ENCODE measurements around the gene SLC6A9.

The SLC6A9 gene

DNA sequence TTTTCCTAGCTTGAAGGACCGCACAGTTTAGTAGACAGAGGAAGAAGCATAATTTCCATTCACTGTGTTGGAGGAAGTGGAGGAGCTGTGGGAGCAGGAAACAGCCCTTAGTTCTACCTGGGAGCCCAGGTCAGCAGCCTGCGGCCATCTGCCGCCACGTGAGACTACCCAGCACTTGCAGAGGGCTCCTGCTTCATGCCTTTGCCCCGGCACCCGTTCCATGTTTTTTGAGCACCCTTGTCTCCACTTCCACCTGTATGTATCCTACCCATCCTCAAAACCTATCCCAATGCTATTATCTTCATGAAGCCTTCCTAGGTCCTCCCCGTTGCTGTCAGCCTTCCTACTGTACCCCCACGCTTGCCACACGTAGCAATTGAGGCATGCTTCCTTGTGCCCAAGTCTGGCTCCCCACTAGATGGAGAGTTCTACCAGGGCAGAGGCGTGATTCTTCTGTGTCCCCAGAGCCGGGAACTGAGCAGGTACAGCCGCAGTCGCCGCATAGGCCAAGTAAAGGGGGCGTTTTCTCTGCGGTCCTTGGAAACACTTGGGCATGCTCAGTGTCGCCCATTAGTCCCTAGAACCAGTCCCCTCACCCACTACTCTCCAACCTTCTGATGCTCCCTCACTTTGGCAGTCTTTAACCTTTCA lies 1.9 kb downstream of the SLC6A9 start:
- Histone ChIP-seq H3K4me3 (ENCODE audit: low read depth, low read length) (peak overlapping the region; percentile 73), H3K4me1 (ENCODE audit: control insufficient read depth, insufficient read depth, low read length) (peaks cover 20% of the 10 kb centered on the region), H3K27me3 (ENCODE audit: control insufficient read depth, insufficient read depth, low read length) (no peaks in the 10 kb centered on the region), H3K27ac (ENCODE audit: low read depth, low read length) (peak overlapping the region; percentile 84), H3K9me3 (ENCODE audit: control insufficient read depth, insufficient read depth, low read length) (no peaks in the 10 kb centered on the region), H3K36me3 (ENCODE audit: control insufficient read depth, insufficient read depth, low read length) (no peaks in the 10 kb centered on the region), H3K9ac (ENCODE audit: low read depth, low read length) (peak overlapping the region; percentile 69; the same call in 1 of the 2 replicates)

DNA sequence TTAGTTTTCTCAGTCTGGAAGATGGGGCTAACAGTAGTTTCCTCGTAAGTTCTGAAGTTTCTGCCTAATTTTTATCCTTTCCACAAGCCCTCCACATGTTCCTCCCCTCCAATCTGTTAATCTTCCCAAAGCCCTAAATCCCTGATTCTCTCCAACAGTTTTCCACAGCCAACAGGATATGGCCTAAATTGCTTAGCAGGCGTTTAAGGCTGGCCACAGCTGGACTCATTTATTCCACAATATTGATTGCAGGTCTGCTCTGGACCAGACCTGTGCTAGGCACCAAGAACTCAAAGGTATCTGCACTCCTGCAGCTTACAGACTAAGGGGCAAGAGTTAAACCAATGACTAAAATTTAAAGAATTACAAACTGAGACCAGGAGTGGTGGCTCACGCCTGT lies 3.9 kb downstream of the SLC6A9 start:
- Histone ChIP-seq H3K27me3 (ENCODE audit: control insufficient read depth, insufficient read depth, low read length) (no peaks in the 10 kb centered on the region), H3K36me3 (ENCODE audit: control insufficient read depth, insufficient read depth, low read length) (peaks cover 15% of the 10 kb centered on the region), H3K4me3 (ENCODE audit: low read depth, low read length) (no peak overlapping the region), H3K4me1 (ENCODE audit: control insufficient read depth, insufficient read depth, low read length) (peaks cover 13% of the 10 kb centered on the region), H3K9me3 (ENCODE audit: control insufficient read depth, insufficient read depth, low read length) (no peaks in the 10 kb centered on the region), H3K9ac (ENCODE audit: low read depth, low read length) (no peak overlapping the region), H3K27ac (ENCODE audit: low read depth, low read length) (no peak overlapping the region)

DNA sequence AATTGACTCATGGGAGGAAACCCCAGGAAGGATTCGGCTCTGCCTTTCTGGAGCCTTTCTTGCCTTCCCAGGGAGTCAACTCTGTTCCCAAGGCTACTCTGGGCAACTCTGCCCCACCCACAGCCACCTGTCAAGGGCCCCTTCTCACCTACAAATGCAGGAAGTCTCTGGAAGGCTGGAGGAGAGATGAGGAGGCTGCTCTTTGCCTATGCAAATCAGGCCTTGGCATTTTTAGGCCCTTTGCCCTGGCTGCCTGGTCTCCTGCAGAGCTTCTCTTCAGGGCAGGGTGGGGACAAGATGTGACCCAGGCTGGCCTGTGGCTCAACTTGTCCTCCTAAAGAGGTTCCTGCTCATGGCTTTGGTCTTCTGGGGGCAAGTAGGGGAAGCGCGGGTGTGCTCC lies 5.4 kb downstream of the SLC6A9 start:
- Histone ChIP-seq H3K27ac (ENCODE audit: low read depth, low read length) (no peak overlapping the region), H3K4me1 (ENCODE audit: control insufficient read depth, insufficient read depth, low read length) (peaks cover 7% of the 10 kb centered on the region), H3K9ac (ENCODE audit: low read depth, low read length) (no peak overlapping the region), H3K27me3 (ENCODE audit: control insufficient read depth, insufficient read depth, low read length) (no peaks in the 10 kb centered on the region), H3K4me3 (ENCODE audit: low read depth, low read length) (no peak overlapping the region), H3K9me3 (ENCODE audit: control insufficient read depth, insufficient read depth, low read length) (no peaks in the 10 kb centered on the region), H3K36me3 (ENCODE audit: control insufficient read depth, insufficient read depth, low read length) (peaks cover 27% of the 10 kb centered on the region)

DNA sequence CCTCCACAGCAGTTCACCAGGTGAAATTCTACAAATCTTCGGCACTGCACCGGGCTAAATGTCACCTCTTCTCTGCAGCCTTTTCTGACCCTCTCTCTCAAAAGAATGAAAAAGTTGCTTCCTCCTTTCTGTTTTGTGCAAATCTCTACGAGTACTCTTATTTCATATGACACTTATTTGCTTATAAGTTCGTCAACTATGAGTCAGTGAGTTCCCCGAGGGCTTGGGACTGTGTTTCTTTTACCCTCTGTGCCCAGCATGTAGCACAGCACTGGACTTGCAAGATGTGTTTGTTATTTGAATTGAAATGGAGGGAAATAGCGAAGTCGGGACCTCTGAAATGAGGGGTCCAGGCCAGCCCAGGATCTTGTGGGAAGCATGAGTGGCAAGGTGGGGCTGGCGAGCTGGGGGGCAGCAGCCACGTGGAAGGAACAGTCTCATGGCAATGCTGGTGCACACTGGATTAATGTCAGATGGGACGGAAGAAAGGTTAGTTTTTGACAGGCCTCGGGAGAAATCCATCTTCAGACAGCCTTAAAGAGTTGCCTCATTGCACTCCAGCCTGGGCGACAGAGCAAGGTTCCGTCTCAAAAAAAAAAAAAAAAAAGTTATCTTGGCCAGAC lies 6.2 kb downstream of the SLC6A9 start:
- Histone ChIP-seq H3K9me3 (ENCODE audit: control insufficient read depth, insufficient read depth, low read length) (no peaks in the 10 kb centered on the region), H3K27ac (ENCODE audit: low read depth, low read length) (no peak overlapping the region), H3K27me3 (ENCODE audit: control insufficient read depth, insufficient read depth, low read length) (no peaks in the 10 kb centered on the region), H3K4me3 (ENCODE audit: low read depth, low read length) (no peak overlapping the region), H3K4me1 (ENCODE audit: control insufficient read depth, insufficient read depth, low read length) (peaks cover 7% of the 10 kb centered on the region), H3K9ac (ENCODE audit: low read depth, low read length) (no peak overlapping the region), H3K36me3 (ENCODE audit: control insufficient read depth, insufficient read depth, low read length) (peaks cover 35% of the 10 kb centered on the region)

DNA sequence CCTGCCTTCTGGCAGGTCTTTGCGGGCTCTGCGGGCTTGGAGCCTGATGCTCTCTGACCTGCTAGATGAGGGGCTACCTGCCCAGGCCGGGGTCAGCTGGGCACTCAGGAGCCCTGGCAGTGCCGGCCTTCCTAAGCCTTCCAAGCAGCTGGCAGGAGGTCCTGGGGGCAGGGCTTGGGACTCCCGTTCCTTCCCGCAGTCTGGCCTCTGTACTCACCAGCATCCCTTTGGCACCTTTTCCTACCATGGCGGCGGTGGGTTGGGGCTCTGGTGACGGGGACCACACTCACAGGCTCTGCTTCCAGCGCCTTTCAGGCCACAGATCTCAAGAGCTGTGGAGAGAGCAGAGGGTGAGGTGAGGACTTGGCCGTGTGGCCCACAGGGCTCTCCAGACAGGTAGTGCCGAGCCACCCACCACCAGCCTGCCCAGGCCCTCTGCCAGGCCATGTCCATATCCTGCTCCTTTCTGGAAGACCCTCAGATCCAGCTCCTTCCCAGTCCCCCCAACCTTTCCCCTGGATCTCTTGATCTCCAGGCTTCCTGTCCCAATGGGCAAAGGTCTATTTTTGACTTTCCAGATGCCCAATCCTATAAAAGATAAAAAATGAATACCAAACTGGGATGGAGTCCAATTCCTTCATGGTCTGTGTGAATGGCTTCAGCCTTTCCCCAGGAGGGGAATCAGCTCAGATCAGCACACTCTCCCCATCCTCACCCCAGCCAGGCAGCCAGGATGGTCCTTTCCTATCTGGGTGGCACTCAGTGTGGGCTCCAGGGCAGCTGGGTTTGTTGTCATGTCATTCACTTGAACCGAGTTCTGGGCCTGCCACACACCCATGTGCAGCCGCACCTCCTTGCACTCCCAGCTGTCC lies 7.0 kb downstream of the SLC6A9 start:
- H3K27ac ChIP-seq (ENCODE audit: low read depth, low read length), result no peak overlapping the region
- H3K4me1 ChIP-seq (ENCODE audit: control insufficient read depth, insufficient read depth, low read length), result peaks cover 3% of the 10 kb centered on the region
- H3K36me3 ChIP-seq (ENCODE audit: control insufficient read depth, insufficient read depth, low read length), result peaks cover 35% of the 10 kb centered on the region
- H3K4me3 ChIP-seq (ENCODE audit: low read depth, low read length), result no peak overlapping the region
- no peaks in the 10 kb centered on the region for H3K9me3 ChIP-seq (ENCODE audit: control insufficient read depth, insufficient read depth, low read length)
- H3K27me3 ChIP-seq (ENCODE audit: control insufficient read depth, insufficient read depth, low read length), result no peaks in the 10 kb centered on the region
- no peak overlapping the region for H3K9ac ChIP-seq (ENCODE audit: low read depth, low read length)

DNA sequence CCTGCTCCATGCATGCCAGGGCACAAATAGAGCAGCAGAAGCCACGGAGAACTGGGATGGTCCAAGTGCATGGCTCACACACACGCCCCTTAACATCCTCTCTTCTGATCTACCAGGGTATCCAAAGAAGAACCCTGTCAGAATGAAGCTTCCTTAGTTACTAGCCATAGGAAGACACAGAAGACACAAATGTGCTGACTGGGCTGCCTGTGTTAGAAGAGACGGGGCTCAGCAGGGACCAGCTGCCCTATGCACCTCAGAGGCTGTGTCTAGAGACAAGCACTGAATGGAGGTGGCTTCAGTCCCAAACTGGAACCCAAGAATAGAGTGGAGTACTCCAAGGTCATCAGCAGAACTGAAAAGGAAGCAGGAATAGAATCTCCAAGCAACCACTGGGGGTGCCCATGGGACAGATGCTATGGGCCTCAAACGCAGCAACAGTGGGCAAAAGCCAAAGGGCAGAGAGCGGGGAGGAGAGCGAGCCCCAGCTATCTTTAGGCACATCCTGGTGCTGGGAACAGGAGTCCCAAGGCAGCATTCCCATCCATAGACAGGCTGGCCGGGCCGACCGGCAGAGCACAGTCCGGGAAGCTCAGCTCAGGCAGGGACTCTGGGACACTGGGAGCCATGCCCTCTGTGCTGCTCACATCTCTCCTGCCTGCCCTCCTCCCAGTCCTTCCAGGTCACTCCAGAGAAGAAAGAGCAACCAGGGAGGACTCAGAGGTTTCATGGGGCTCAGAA lies 9.5 kb downstream of the SLC6A9 start:
- Histone ChIP-seq H3K4me3 (ENCODE audit: low read depth, low read length) (no peak overlapping the region), H3K27ac (ENCODE audit: low read depth, low read length) (no peak overlapping the region), H3K36me3 (ENCODE audit: control insufficient read depth, insufficient read depth, low read length) (peaks cover 35% of the 10 kb centered on the region), H3K27me3 (ENCODE audit: control insufficient read depth, insufficient read depth, low read length) (no peaks in the 10 kb centered on the region), H3K9ac (ENCODE audit: low read depth, low read length) (no peak overlapping the region), H3K4me1 (ENCODE audit: control insufficient read depth, insufficient read depth, low read length) (no peaks in the 10 kb centered on the region; the same call in 1 of the 2 replicates), H3K9me3 (ENCODE audit: control insufficient read depth, insufficient read depth, low read length) (no peaks in the 10 kb centered on the region)

DNA sequence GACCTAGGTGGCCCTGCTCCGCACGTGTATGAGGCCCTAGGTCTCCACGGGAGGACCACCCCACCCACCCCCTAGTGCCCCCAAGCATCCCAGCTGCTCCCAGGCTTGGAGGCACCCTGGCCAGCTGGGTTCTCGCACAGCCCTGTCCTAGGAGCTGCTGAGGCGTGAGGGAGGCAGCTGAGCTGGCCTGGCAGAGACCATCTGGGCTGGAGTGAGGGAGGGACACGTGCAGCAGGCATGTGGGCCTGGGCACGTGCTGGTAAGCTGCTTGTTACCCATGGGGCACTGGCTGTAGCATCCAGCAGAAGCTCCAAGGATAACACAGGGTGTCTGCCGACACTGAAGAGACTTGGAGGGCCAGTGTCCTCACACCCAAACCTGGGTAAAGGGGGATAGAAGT lies 10.1 kb downstream of the SLC6A9 start:
- Histone ChIP-seq H3K9ac (ENCODE audit: low read depth, low read length) (no peak overlapping the region), H3K36me3 (ENCODE audit: control insufficient read depth, insufficient read depth, low read length) (peaks cover 35% of the 10 kb centered on the region), H3K4me3 (ENCODE audit: low read depth, low read length) (no peak overlapping the region), H3K4me1 (ENCODE audit: control insufficient read depth, insufficient read depth, low read length) (no peaks in the 10 kb centered on the region; the same call in 1 of the 2 replicates), H3K27ac (ENCODE audit: low read depth, low read length) (no peak overlapping the region), H3K27me3 (ENCODE audit: control insufficient read depth, insufficient read depth, low read length) (no peaks in the 10 kb centered on the region), H3K9me3 (ENCODE audit: control insufficient read depth, insufficient read depth, low read length) (no peaks in the 10 kb centered on the region)

DNA sequence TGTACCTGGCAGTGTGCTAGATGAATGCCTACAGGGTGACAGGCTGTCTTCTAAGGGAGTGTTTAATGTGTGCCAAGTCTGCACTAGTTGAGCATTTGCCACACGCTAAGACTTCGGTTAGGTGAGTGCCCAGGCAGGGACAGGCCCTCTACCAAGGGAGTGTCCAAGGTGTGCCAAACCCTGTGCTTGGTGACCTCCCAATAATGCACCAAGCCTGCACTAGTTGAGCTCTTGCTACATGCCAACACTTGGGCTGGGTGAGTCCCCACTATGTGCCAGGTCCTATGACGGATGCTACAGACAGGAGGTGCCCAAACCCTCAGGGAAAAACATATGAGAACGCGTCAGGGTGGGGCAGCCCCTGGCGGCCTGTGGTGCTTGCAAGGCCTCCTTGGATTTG lies 10.8 kb downstream of the SLC6A9 start:
- H3K9ac ChIP-seq (ENCODE audit: low read depth, low read length), result no peak overlapping the region
- no peaks in the 10 kb centered on the region for H3K9me3 ChIP-seq (ENCODE audit: control insufficient read depth, insufficient read depth, low read length)
- H3K4me3 ChIP-seq (ENCODE audit: low read depth, low read length), result no peak overlapping the region
- H3K27ac ChIP-seq (ENCODE audit: low read depth, low read length), result no peak overlapping the region
- H3K4me1 ChIP-seq (ENCODE audit: control insufficient read depth, insufficient read depth, low read length), result no peaks in the 10 kb centered on the region
- peaks cover 35% of the 10 kb centered on the region for H3K36me3 ChIP-seq (ENCODE audit: control insufficient read depth, insufficient read depth, low read length)
- no peaks in the 10 kb centered on the region for H3K27me3 ChIP-seq (ENCODE audit: control insufficient read depth, insufficient read depth, low read length)

DNA sequence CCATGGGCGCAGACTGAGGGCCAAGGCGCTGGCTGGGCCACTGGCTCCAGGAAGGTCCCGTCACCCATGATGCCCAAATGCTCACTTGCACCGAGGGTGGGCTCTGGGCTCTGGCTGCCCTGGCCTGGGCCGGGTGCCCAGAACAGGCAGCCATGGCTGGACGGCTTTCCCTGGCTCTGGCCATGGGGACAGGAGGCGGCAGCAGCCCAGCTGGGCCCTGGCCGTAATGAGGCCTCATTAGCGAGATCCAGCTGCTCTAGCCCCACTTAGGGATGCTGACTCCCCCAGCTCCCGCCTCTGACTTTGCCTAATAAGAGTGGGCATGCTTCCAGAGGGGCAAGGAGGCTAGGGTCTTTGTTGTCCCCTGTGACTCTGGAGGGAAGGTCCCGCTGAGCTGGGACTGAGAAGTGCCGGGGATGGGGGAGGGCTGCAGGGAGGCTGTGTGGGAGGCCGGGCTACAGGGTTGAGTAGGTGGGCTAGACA lies 11.8 kb downstream of the SLC6A9 start:
- H3K9me3 ChIP-seq (ENCODE audit: control insufficient read depth, insufficient read depth, low read length), result no peaks in the 10 kb centered on the region
- no peak overlapping the region for H3K4me3 ChIP-seq (ENCODE audit: low read depth, low read length)
- no peaks in the 10 kb centered on the region for H3K4me1 ChIP-seq (ENCODE audit: control insufficient read depth, insufficient read depth, low read length)
- no peak overlapping the region for H3K27ac ChIP-seq (ENCODE audit: low read depth, low read length)
- peaks cover 35% of the 10 kb centered on the region for H3K36me3 ChIP-seq (ENCODE audit: control insufficient read depth, insufficient read depth, low read length)
- no peaks in the 10 kb centered on the region for H3K27me3 ChIP-seq (ENCODE audit: control insufficient read depth, insufficient read depth, low read length)
- no peak overlapping the region for H3K9ac ChIP-seq (ENCODE audit: low read depth, low read length)

DNA sequence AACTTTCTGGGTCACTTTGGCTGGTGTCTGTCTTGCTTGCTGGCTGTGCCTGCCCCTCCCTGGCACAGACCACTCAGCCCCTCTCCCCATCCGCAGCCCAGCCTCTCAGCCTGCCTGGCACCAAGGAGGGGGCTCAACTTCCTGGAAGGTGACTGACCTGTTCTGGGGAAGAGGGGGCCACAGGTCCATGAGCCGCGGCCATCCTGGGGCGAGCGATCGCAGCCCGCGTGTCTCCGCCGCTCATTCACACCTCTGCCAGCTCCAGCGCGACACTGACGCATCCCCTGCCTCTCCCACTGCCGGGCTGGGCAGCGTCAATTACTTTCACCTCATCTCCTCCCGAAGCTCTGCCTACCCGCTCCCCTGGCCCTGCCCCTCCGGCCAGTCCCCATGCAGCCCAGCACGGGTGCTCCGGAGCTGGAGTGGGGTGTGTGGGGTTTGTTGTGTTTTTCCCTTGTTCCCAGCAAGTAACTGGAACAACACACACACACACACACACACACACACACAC lies 14.3 kb downstream of the SLC6A9 start:
- H3K4me3 ChIP-seq (ENCODE audit: low read depth, low read length), result no peak overlapping the region
- H3K36me3 ChIP-seq (ENCODE audit: control insufficient read depth, insufficient read depth, low read length), result peaks cover 16% of the 10 kb centered on the region; the same call in 1 of the 2 replicates
- no peaks in the 10 kb centered on the region for H3K4me1 ChIP-seq (ENCODE audit: control insufficient read depth, insufficient read depth, low read length)
- H3K27ac ChIP-seq (ENCODE audit: low read depth, low read length), result no peak overlapping the region
- no peaks in the 10 kb centered on the region for H3K27me3 ChIP-seq (ENCODE audit: control insufficient read depth, insufficient read depth, low read length)
- no peak overlapping the region for H3K9ac ChIP-seq (ENCODE audit: low read depth, low read length)
- H3K9me3 ChIP-seq (ENCODE audit: control insufficient read depth, insufficient read depth, low read length), result no peaks in the 10 kb centered on the region

All from HUES48 (cell line).